Endometrium (tissue), 2 donors: ENCODE data around the gene CYFIP1.

Source experiments
- FAIRE-seq: peaks from 2 replicates; lab custom pipeline; 2012; peaks lifted over from hg19 to GRCh38; lab: Jason Lieb, UNC
- donor health status: control.
- donor health status: control.

Gene CYFIP1

DNA sequence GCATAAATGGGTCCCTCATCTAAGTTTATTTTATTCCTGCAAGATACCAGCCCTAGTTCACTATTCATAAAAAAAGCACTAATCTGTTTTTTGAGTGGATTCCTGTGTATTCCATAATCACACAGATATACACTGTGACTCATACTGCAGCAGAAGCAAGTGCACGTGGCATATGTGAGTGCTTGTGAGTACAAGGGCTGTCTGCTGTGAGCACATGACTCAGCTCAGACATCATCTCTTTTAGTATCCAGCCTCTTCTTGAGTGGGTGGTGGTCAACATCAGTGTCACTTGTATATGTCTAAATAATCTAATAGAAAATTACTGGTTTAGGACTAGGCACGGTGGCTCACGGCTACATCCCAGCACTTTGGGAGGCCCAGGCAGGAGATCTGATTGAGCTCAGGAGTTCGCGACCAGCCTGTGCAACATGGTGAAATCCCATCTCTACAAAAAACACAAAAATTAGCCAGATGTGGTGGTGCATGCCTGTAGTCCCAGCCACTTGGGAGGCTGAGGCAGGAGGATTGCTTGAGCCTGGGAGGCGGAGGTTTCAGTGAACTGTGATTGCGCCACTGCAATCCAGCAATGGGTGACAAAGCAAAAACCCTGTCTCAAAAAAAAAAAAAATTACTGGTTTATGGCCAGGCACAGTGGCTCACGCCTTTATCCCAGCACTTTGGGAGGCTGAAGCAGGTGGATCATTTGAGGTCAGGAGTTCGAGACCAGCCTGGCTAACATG is 91.9 kb downstream of the CYFIP1 start:
- no peak for FAIRE-seq

DNA sequence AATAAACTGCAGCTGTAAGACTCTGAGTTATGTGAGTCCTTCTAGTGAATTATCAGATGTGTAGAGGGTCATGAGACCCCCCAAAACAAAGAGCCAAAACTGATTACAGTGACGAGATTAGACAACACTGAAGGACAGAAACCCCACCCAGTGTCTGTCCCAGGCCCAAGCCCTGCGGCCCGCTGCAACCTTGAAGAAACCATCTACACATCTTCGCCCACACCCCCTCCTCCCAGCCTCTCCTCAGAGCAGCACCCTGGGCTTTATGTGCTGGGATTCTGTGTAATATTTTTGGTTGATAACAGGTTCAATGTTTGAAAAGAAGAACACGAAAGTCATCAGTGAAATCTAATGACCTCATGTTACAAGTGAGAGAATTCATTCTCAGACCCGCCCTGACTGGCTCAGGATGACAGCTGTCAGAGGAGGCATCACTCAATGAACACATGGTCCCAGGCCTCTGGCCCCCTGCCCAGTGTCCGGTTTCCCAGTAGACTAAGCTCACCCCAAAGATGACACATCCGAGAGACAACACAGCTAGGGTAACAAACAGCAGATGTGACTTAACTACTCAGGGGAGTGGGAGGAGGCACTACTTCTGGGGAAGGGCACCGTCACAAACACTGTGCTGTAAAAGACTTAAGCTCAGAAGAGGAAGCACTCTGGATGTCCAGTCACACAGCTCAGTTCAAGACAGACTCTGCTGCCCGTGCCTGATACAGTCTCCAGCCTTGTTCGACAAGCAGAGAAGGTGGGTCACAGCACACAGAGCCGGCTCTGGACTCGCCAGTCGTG is 92.8 kb downstream of the CYFIP1 start:
- FAIRE-seq, result no peak

DNA sequence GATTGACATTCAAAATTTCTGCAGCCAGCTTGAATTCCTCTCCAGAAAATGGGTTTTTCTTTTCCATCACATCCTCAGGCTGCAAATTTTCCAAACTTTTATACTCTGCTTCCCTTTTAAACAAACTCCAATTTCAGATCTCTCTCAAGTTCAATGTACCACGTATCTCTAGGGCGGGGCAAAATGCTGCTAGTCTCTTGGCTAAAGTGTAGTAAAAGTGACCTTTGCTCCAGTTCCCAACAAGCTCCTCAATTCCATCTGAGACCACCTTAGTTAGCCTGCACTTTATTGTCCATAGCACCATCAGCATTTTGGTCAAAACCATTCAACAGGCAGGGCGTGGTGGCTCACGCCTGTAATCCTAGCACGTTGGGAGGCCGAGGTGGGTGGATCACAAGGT is 95.0 kb downstream of the CYFIP1 start:
- no peak for FAIRE-seq

DNA sequence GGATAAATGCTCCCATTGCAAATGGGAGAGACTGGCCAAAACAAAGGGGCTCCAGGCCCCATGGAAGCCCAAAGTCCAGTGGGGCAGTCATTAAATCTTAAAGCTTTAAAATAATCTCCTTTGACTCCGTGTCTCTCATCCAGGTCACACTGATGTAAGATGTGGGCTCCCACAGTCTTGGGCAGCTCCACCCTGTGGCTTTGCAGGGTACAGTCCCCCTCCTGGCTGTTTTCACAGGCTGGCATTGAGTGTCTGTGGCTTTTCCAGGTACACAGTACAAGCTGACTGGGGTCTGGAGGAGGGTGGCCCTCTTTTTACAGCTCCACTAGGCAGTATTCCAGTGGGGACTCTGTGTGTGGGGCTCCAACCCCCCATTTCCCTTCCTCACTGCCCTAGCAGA is 95.8 kb downstream of the CYFIP1 start:
- FAIRE-seq, result no peak

DNA sequence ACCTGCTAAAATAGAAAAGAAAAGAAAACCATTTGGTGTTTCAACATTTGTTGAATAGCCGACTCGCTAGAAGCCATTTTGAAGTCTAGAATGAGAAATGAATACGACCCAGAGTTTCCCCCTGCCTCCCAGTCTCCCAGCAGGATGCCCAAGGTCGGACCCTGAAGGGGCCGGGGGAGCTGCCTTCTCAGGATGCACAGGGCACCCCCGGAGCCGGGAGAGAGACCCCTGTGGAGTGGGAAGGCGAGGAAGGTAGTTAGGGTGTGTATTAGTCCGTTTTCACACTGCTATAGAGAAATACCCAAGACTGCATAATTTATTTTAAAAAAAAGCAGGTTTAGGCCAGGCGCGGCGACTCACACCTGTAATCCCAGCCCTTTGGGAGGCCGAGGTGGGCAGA is 97.0 kb downstream of the CYFIP1 start:
- no peak for FAIRE-seq

DNA sequence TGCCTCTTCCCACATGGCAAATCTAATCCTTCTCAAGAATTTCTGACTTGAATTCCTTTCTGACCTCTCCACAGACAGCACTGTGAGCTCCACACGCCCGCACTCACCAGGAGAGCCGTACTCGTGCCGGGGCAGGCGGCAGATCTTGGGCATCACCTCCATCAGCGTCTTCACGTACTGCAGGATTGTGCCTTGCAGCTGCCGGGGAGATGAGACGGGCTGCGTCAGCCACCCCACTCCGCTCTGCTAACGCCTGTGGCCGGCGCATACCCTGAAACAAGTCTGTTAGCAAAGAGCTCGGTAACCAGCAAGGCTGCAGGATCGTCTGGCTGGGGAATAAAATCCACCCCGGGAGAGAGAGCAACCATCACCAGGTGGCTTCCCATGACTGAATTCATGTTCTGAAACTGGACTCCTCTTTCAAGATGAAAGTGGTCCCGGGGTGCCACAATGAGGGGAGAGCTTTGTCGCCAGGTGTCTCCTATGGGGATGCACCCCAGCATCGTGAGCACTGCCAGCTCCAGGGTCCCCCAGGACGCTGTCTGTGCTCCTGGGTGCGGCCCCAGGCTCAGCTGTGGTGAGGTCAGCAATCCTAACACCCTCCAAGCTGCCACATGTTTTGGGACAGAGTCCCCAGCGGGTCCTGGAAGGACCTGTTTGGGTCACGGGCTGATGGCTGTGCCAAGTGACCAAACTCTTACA is 98.3 kb downstream of the CYFIP1 start:
- FAIRE-seq, result no peak

DNA sequence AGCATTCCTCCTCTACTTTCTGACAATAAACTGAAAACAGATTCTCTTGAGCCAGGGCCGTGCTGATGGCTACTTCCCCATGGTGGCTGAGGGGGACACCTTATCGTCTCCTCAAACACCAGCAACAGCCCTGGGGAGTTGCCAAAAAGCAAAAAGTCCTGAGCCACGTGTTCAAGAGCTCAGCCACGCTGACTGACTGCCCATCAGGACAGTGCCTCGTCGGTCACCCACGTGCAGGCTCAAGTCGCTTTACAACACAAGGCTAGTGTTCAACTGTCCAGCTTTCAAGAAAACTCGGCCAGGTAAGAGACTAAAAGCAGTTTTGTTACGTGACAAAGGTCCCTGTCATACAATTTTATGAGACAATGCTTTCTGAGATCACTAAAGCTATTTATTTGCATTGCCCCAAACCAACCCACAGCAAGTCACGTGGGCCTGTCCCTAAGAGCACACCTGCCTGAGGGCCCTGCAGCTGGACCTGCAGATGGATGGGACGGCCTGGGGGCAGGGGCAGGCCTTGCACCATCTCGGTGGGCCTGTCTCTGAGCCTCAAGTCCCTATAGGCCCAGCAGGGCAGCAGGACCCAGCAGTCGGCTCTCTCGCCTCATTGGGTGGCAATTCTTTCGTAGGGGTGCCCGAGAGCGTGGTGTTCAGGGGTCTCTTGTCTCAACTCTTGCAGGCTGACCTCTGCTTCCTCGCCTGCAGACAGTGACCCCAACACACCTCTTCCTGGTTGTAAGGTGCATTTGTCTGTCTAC is 99.0 kb downstream of the CYFIP1 start:
- FAIRE-seq, result no peak

DNA sequence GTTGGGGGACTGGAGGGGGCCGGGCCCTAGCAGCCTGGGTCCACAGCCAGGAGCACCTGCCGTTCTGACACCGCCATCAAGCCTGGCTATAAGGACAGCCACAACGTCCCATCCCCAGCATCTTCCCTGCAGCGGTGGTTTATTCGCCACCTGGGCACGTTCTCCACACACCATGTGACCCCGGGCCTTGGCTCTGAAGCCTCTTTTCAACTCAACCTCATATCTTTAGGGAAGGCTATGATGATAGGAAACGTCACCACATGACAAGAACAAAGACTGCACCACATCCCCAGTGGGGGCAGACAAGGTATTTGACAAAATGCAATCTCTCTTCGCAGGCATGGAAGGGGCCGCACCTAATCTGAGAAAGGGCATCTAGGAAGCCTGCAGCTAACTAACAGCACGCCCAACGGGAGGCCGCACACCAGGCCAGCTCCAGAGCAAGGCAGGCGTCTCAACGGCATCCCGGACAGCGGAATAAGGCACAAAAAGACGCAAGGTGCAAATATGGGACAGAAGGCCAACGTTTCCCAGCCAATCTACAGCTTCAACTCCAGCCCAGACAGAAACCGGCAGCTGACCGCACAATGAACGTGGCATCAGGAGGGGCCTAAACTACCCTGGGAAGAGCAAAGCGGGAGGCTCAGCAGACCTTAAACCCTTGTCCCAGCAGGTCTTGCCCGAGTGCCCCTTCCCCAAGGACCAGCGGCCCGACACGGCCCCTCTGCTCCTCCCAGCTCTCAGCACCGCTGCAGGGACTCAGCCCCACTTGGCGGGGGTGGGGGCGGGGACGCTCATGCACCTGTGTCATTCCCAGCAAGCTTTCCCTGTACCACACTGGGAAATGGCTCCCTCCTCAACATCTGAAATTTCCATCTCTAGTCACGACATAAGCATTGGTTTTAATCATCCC is 99.8 kb downstream of the CYFIP1 start:
- no peak for FAIRE-seq

DNA sequence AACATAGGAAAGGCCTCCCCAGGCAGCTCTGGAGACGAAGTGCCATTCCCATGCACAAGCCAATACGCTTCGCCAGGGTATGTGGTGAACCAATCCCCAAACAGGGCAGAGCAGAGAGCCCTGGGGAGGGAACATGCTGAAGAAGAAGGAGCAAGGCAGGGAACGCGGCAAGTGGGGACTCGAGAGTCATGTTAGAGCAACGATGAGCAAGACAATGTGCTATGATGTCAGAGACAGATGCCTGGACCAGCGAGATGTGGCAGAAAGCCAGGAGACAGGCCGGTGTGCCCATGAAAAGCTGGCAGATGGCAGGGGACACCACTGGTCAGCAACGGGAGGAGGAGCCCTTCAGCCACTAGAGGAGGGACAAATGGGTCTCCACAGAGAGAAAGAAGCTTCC is 102.1 kb downstream of the CYFIP1 start:
- no peak for FAIRE-seq

DNA sequence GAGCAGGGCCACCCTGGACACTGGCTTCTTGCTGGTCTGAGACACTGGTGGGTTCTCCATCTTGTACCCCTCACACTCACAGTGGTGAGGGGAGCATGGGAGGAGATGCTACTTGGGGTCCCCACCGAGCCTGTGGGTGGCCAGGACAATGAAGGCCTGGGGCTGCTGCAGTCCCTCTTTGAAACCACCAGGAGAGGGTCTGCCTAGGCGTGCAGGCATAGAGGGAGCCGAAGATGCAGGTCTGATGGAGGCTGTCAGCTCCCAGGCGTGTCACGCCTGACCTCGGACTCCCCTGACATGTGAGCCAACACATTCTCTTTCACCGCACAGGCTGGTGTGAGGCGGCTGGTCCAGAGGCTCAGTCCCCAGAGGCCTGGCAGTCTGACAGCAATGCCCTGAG is 102.6 kb downstream of the CYFIP1 start:
- no peak for FAIRE-seq

DNA sequence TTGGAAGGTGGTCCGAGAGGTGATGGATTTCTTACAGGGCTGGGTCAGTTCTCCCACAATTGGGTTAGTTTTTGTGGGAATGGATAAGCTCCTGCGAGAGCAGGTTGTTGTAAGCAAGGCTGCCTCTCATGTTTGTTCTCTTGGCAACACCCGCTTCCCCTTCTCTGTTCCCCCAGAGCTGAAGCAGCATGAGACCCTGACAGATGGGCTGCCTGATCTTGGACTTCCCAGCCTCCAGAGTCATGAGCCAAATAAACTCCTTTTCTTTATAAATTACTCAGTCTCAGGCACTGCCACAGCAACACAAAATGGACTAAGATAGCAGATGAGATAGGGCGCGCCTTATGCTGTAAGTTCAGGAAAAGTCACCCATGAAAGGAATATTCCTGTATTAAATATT is 103.1 kb downstream of the CYFIP1 start:
- no peak for FAIRE-seq

DNA sequence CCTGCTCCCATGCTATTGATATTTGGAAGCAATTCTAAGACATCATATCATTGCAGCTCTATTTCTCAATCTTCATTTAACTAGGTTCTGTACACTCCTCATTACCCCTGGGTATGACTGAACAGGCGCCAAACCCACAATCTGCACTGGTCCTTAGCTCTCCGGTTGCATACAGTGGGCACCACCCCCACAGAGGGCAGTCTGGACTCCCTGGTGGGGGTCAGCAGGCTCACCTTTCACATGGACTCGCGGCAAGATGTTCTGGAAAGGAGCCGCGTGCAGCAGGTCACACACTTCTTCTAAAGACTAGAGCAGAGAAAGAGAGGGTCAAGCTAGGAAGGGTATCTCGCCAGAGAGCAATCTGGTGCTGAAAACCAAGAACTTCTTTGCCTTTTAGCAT is 105.2 kb downstream of the CYFIP1 start:
- FAIRE-seq, result no peak

DNA sequence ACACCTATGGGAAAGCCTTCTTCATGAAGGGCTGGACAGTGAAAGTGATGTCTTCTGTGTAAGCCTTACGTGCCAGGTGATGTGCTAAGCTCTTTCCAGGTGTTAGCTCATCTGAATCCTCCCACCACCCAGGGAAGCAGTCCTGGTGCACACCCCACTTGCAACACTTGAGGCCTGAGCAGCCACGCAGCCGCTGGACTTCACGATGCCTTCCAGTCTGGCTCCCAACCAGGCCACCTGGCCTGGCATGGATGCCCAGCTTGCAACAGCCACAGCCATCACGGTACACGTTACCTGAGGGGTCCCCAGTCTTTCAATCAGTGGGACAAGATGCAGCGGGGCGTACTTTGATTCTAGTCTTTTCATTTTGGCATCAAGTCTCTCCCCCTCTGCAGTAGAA is 105.9 kb downstream of the CYFIP1 start:
- FAIRE-seq, result no peak

DNA sequence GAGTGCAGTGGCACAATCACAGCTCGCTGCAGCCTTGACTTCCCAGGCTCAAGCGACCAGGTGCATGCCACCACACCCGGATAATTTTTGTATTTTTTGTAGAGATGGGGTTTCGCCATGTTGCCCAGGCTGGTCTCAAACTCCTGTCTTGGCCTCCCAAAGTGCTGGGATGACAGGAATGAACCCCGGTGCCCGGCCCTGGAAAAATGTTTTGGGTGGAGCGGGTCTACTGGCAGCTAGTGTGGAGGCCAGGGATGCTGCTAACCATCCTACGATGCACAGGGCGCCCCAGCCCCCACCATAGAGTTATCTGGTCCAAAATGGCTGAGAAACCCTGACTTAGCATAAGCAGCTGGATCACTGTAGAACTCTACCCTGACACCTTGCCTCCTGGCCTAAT is 106.3 kb downstream of the CYFIP1 start:
- no peak for FAIRE-seq

DNA sequence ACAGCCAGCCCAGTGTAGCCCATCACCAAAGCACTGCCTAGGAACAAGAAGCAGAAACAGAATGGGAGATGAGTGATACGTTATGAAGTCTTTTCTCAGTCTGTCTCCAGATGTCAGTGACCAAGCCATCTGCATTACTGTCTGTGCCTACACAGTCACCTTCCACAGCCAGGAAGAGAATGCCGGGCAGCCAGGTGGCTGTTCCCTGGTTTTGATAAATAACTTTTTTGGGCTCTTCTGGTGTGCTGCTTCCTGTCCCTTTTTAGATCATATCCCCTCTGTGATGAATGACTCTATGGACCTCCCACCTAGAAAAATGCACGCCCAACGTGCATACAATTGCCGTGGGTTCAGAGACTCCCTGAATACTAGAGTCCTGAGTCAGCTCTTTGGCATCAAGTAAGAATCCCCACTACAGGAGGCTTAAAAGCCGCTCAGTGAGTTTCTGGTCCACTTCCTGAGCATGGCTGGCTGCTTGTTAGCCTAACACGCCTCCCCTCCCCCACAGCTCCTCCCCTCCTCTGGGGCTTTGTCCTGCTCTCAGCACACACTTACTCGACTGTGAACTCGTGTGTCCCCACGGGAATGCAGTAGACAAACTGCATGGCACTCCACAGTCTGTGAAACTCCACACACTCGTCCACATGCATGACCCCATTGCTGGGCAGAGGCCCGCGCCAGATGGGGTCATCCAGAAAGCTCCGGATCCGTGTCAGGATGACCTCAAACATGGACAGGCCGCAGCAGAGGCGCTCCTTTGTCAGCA is 107.0 kb downstream of the CYFIP1 start:
- no peak for FAIRE-seq

DNA sequence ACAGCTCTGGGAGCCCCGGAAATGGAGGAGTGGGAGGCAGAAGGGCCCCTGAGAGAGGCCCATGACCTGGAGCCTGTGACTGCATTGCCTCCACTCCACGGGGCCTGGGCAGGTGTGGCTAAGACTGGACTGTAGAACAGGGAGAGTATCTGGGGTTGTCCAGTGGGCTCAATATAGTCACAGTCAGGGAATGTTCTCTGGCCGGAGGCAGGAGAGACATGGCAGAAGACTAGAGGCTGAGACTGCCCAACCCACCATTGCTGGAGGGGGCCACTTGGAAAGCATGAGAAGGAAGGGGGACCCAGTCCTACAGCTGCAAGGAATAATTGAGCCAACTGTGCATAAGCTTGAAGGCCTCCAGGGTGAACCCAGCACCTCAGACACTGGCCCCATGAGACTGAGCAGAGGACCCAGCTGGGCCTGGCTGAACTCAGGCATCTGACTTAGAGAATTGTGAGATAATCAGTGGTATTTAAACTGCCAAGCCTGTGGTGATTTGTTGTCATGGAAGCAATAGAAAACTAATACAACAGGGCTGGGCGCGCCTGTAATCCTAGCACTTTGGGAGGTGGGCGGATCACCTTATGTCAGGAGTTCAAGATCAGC is 108.6 kb downstream of the CYFIP1 start:
- no peak for FAIRE-seq

DNA sequence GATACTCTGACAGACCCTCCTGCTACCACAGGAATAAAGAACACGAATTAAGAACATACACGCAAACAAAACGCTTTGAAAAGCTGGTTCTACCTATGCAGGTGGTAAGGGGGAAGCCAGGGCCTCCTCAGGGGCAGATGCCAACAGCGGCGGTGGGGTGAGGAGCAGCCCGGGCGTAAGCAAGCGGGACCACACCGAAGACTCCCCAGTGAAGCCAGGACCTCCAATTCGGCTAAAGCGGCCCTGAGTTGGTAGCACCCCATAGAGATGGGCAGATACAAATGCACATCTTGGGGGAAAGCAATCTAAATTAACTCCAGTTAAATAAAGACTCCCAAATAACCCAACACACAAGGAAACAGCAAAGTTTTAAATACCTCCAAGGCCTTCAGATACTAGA is 109.3 kb downstream of the CYFIP1 start:
- FAIRE-seq, result no peak

DNA sequence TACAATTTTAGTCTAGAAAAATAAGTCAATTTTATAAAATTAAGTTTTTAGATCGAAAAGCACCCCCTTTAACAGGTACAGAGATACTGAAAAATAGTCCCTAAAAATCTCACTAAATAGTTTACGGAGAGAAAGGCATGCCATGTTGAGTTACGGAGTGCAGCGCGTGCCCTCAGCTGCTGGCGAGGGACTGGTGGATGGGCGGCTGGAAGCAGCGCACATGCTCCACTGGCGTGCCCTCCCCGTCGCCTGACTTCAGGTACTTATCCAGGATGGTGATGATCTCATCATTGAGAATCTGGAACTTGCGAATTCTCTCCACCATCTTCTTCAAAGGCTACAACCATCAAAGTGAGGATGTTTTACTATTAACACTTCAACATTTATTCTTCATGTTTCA is 110.3 kb downstream of the CYFIP1 start:
- no peak for FAIRE-seq

DNA sequence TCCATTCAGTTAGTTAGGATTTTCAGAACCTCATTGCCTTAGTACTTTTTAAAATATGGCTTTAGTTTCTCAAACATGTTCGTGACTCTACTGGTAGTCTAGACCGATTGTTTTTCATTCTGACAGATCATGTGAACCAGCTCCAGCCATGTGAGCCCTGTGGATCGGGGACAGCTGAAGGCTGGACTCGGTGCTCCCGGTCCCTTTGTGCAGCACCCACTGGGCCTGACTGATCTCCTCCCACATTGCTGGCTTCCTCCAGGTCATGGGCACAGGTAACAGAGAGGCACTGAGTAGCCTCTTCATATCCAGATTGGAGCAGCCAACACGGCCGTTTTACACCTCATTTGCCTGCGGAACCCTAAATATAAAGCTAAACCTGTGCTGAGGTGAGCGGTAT is 111.2 kb downstream of the CYFIP1 start:
- no peak for FAIRE-seq

DNA sequence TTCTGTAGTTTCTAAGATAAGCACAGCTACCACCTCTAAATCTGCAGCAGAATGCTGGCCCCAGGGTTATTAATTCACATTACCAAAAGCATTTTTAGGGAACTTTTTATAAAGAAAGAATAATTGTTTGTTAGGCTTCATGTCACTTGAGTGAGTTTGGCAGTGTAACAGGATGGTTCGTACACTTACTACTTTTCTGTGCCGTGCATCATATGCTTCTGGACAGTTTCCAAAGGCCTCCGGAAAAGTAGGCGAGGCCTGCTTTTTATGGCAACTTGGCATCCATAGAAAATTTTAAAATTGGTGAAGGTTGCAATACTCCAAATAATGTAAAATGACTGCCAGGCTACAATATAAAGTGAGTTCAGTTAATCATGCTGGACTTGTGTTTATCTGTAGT is 111.7 kb downstream of the CYFIP1 start:
- FAIRE-seq, result no peak
